ENCODE results near the gene PINLYP.

- TF ChIP-seq POLR2A (IDR thresholded peaks at IDR 0.05; ENCODE audit: borderline replicate concordance, extremely low read depth, insufficient read depth, insufficient read length) (no peak), POLR2AphosphoS5 (IDR thresholded peaks at IDR 0.05; ENCODE audit: low read depth, low read length) (no peak), MAX (IDR thresholded peaks at IDR 0.05) (no peak), CTCF (IDR thresholded peaks at IDR 0.05 in 2 of 3, conservative IDR thresholded peaks at IDR 0.05 in 1 of 3; ENCODE audit: borderline replicate concordance in 1 of 3, insufficient read depth in 1 of 3, low read depth in 2 of 3, low read length in 2 of 3) (no peak), EZH2phosphoT487 (IDR thresholded peaks at IDR 0.05; ENCODE audit: borderline replicate concordance) (no peak), ZBTB33 (IDR thresholded peaks at IDR 0.05; ENCODE audit: extremely low read depth, insufficient replicate concordance, low read length) (no peak), RAD21 (IDR thresholded peaks at IDR 0.05; ENCODE audit: low read depth) (no peak), SRF (IDR thresholded peaks at IDR 0.05; ENCODE audit: low read depth) (no peak), CBX3 (IDR thresholded peaks at IDR 0.05; ENCODE audit: low read depth) (no peak), REST (IDR thresholded peaks at IDR 0.05; ENCODE audit: low read depth) (no peak), CEBPB (IDR thresholded peaks at IDR 0.05; ENCODE audit: low read depth) (no peak)
Observed at GRCh38 chr19:43606569-43607229, 31.1 kb downstream of the PINLYP start.

Data from HCT116 (cell line).